ENCODE data around the gene ARHGEF10L.

The ARHGEF10L gene

GRCh38 chr1:17540255-17541001 is 930 bp downstream of the ARHGEF10L start:
- Histone ChIP-seq H3K27me3 (replicated peaks) (no peaks in the 10 kb centered on the region), H3K27ac (no peak overlapping the region), H3K36me3 (replicated peaks) (no peaks in the 10 kb centered on the region), H3K4me3 (ENCODE audit: low read depth, low read length) (peak overlapping the region; percentile 72)
- in situ Hi-C loops (cut with HindIII; ENCODE audit: low pct_ligation_motif_present, low sequenced_read_pairs) = no loop called here
- TF ChIP-seq CTCF (IDR thresholded peaks at IDR 0.05; ENCODE audit: low read depth, low read length, missing control alignments) = peak; percentile 5
- DNase-seq = no peak

GRCh38 chr1:17542645-17543044 is 3.1 kb downstream of the ARHGEF10L start:
- no peak for TF ChIP-seq CTCF (IDR thresholded peaks at IDR 0.05; ENCODE audit: low read depth, low read length, missing control alignments)
- Histone ChIP-seq H3K36me3 (replicated peaks) (no peaks in the 10 kb centered on the region), H3K4me3 (ENCODE audit: low read depth, low read length) (no peak overlapping the region), H3K27me3 (replicated peaks) (no peaks in the 10 kb centered on the region), H3K27ac (no peak overlapping the region)
- no peak for DNase-seq
- in situ Hi-C loops (cut with HindIII; ENCODE audit: low pct_ligation_motif_present, low sequenced_read_pairs) = no loop called here

GRCh38 chr1:17544776-17545350 is 5.4 kb downstream of the ARHGEF10L start:
- no peak overlapping the region for H3K4me3 ChIP-seq (ENCODE audit: low read depth, low read length)
- no peak for TF ChIP-seq CTCF (IDR thresholded peaks at IDR 0.05; ENCODE audit: low read depth, low read length, missing control alignments)
- no peak for DNase-seq
- no peaks in the 10 kb centered on the region for H3K27me3 ChIP-seq (replicated peaks)
- no peak overlapping the region for H3K27ac ChIP-seq
- H3K36me3 ChIP-seq (replicated peaks) = no peaks in the 10 kb centered on the region
- in situ Hi-C loops (cut with HindIII; ENCODE audit: low pct_ligation_motif_present, low sequenced_read_pairs) = no loop called here

GRCh38 chr1:17545356-17545755 is 5.9 kb downstream of the ARHGEF10L start:
- Histone ChIP-seq H3K27ac (no peak overlapping the region), H3K27me3 (replicated peaks) (no peaks in the 10 kb centered on the region), H3K4me3 (ENCODE audit: low read depth, low read length) (no peak overlapping the region), H3K36me3 (replicated peaks) (no peaks in the 10 kb centered on the region)
- no peak for TF ChIP-seq CTCF (IDR thresholded peaks at IDR 0.05; ENCODE audit: low read depth, low read length, missing control alignments)
- DNase-seq = no peak
- in situ Hi-C loops (cut with HindIII; ENCODE audit: low pct_ligation_motif_present, low sequenced_read_pairs) = no loop called here

- TF ChIP-seq CTCF (IDR thresholded peaks at IDR 0.05; ENCODE audit: low read depth, low read length, missing control alignments) = no peak
- no peak overlapping the region for H3K27ac ChIP-seq
- in situ Hi-C loops (cut with HindIII; ENCODE audit: low pct_ligation_motif_present, low sequenced_read_pairs) = no loop called here
- no peak for DNase-seq
- no peak overlapping the region for H3K4me3 ChIP-seq (ENCODE audit: low read depth, low read length)
- no peaks in the 10 kb centered on the region for H3K27me3 ChIP-seq (replicated peaks)
- H3K36me3 ChIP-seq (replicated peaks) = no peaks in the 10 kb centered on the region
Measured at GRCh38 chr1:17546946-17547670, 7.6 kb downstream of the ARHGEF10L start.
